Embryonic facial prominence (tissue), 1 donor: ENCODE measurements around the gene MAD1L1.
A peak's percentile ranks its signal among the peaks of the same experiment; 100 is the strongest.

Experiments
- DNase-seq: peaks from one replicate; pipeline ENCODE4 v3.0.0-alpha.2; 2016; ENCODE audit errors: extremely low spot score

Gene MAD1L1

DNA sequence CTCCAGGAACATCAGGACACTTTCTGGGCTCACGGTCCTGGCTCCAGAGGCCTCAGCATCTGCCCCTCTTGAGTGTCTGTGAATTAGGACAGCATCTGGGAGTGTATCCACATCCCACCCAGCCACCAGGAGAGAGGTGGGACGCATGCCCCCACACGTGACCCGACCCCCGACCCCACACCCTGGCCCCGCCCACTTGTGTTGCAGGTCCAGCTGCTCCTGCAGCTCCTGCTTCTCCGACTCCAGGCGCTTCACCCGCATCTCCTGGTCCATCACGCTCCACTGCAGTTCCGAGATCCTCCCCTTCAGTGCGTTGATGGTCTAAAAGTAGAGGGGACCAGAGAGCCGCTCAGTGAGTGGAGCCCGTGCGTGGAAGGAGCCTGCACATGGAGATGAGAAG is 13.6 kb downstream of the MAD1L1 start:
- DNase-seq = no peak

DNA sequence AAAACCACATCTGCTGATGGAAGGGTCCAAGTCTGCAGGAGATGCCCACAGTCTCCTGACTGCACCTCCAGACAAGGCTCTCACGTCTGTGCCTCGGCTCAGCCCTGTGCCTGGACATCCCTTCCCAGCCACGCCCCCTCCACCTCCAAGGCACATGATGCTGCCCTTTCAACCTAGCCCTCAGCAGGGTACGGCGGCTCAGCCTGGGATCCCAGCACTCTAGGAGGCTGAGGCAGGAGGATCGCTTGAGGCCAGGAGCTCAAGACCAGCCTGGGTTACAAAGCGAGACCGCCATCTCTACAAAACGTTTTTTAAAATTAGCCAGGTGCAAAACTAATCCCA is 14.3 kb downstream of the MAD1L1 start:
- no peak for DNase-seq

DNA sequence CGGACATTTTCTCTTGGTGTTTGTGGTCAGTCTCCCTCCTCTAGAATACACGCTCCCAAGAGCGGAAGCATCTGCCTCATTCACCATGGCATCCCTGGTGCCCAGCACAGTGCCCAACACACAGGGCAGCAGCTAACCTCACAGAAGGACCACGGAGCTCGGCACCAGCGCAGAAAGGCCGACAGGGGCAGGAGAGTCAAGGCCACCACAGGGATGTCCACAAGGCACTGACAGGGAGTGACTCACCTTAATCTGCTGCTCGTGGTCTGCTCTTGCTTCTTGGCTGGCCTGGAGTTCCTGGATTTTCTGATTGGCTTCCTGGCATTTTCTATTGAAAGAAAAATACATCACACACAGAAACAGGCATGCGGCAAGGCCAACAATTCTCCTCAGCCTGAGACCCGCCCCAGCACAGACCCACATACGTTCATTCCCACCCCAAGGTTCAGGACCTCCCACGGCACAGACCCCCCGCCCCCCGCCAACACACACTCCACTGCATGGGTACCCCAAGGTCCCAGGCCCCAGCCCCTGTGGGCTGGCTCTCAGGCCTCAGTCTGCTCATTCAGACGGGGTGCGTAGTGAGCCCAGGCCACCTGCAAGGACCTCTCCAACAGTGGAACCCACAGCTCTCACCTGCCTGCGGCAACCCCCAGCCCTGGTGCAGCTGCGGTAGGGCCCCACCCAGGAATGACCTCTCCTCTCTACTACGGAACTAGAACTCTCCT is 14.9 kb downstream of the MAD1L1 start:
- DNase-seq = no peak

DNA sequence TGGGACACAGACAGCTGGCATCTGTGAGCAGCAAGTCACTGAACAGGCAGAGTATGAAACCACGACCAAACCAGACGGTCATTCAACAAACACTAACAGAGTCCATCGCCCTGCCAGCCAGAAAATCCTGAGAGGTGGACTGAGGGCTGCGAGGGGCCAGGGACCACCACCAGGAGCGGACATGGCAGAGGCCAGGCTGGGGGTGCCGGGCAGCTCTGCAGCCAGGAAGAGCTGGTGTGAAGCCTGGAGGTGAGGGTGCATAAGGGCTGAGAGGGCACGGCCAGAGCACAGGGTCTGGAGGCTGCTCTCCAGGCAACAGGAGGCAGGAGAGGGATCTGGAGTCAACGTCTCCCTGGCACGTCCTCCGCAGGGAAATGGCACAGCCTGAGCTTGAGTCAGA is 15.5 kb downstream of the MAD1L1 start:
- no peak for DNase-seq

DNA sequence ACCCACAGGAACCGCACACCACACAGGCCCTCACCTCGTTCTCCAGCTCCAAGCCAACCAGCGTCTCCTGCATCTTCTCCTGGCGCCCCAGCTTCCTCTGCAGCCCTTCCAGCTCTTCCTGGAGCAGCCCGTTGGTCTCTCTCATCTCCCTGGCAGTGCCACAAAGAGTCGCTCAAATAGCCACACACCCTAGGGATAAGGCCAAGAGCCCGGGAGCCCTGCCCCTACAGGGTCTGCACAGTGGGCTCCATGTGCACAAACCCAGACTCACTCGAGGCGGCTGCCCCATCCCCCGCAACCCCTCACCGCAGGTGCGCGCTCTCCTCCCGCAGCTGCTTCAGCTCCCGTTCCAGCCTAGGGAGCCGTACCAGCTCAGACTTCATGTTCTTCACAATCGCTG is 16.9 kb downstream of the MAD1L1 start:
- DNase-seq = no peak

DNA sequence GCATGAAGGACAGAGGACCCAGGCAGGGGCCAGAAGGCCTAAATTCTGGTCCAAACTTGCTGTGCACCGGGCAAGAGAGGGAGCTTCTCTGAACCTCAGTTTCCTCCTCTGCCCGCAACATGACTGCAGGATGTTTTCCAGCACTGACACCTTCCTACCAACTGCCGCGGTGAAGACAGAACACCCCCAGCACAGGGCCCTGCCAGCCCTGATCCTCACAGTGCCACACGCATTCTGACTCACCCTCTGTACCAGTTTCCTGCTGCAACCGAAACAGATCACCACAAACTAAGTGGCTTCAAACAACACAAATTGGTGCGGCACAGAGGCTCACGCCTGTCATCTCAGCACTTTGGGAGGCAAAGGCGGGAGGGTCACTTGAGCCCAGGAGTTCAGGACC is 18.1 kb downstream of the MAD1L1 start:
- no peak for DNase-seq

DNA sequence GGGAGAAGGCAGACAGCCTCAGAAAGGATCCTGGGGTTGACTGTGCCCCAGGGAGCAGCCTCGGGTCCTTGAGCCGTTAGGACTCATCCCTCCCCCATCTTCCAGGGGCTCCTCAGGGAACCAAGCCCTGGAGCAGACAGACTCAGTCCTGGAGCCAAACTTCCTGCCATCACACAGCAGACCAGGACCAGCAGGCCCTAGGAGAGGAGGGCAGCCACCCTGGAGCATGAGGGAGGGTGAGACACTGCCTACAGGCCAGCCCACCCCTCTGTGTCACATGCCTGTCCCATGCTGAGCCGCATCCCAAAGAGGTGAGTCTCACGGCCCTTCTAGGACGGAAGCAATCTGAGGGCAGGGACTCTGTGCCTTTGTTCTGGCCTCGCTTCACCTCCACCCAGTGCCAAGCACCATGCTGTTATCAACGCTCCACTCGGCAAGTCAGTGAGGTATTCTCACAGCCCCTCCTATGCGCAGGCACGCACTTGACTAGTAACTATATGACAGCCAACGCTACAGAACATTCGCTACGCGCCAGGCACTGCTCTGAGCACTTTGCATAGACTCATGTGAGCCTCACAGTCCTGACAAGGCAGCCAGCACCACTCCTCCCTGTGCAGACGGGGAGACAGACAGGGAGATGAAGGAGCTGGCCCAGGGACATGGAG is 19.1 kb downstream of the MAD1L1 start:
- no peak for DNase-seq

DNA sequence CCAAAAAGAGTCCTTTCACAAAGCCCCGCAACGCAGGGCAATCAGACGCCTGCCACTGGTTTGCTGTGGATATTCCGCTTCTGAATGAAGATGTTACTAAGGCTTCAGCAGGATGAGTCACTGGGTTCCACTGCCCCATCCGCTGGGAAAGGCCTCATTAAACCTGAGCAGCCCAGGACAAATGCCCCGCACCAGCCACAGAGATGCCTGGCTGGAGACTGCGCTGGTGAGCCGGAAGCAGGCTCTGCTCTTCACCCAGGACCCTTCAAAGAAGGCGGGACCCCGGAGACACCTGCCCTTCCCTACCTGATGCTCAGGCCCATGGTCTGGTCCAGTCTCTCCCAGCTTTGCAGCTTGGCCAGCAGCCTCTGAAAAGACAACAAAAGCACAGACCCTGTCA is 19.8 kb downstream of the MAD1L1 start:
- DNase-seq = no peak

DNA sequence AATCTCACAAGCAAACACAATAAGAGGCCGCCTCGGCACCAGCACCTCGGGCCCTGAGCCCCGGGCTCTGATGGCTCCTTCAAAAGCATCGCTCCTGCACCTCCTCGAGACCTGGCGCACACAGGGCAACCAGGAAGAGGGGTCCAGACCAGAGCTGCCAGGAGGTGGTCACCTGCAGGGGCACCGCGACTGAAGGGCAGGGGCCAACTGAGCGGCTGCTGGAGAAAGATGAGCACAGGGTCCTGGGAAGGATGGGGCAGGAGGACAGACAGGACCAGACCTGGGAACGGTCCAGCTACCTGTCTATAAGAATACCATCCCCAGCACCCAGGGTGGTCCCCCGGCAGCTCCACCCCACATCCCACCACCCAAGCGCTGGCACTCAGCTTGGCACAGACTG is 20.8 kb downstream of the MAD1L1 start:
- DNase-seq = no peak

DNA sequence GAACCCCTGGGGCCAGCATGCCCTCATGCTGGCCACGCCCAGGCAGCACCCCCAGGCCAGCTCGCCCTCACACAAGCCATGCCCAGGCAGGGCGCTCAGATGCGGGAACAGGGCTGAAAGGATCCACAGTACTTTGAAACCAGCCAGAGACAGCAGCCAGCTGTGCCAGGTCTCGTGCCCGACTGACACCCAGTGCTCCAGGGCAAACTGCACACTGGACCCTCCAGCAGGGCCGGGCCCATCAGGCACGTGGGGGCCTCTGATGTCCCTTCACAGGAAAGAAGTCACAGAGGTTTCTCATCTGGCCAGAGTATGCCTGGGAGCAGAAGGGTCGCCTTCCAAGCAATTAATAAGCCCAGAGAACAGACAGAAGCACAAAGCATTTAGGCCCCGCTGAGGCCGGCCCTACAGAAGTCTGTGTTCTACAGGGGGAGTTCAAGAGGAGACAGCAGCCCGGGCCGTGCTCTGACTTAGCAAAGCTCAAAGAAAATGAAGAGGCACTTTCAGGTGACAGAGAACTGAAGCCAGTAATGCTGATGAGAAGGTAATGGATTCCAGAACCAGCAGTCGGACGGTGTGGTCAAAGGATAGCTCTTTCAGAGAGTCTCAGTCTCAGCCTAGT is 21.4 kb downstream of the MAD1L1 start:
- DNase-seq = no peak

DNA sequence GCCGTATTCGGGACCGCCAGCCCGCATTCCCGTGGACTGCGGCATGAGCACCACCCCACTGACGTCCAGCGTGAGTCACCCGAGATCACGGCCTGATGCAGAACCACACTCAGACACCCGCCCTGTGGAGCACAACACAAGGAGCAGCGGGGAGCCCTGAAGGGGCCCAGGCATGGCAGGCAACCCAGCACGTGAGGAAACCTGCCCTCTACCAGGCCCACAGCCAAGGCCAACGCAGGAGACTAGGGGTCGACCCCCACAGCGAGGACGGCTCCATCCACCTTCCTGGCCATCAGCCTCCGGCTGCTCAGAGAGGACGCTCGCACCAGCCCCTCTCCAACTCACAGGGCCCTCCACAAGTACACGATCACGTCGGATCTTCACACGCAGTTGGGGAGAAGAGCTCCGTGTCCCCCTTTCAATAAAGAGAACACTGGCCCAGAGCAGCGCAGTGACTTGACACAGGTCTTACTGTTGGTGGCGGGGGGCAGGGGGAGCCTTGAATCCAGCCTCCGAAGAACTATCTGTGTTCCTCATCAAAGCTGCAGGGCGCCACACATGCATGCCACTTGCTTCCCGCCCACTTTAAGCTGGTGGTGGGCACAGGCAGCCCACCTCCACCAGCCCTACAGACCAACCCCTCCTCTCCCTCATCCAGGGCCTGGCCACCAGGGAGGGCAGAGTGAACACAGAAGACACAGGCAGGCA is 22.0 kb downstream of the MAD1L1 start:
- DNase-seq = no peak

DNA sequence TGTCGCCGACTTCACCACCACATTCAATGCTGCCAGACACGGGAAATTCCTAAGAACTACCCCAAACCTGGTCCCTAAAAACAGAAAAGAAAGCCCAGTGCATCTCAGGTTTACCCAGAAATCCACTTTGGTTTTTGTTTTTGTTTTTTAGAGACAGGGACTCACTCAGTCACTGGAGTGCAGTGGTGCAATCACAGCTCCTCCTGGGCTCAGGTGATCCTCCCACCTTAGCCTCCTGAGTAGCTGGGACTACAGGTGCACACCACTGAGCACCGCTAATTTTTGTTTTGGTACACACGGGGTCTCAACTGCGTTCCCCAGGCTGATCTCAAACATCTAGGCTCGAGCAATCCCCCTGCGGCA is 22.8 kb downstream of the MAD1L1 start:
- no peak for DNase-seq

DNA sequence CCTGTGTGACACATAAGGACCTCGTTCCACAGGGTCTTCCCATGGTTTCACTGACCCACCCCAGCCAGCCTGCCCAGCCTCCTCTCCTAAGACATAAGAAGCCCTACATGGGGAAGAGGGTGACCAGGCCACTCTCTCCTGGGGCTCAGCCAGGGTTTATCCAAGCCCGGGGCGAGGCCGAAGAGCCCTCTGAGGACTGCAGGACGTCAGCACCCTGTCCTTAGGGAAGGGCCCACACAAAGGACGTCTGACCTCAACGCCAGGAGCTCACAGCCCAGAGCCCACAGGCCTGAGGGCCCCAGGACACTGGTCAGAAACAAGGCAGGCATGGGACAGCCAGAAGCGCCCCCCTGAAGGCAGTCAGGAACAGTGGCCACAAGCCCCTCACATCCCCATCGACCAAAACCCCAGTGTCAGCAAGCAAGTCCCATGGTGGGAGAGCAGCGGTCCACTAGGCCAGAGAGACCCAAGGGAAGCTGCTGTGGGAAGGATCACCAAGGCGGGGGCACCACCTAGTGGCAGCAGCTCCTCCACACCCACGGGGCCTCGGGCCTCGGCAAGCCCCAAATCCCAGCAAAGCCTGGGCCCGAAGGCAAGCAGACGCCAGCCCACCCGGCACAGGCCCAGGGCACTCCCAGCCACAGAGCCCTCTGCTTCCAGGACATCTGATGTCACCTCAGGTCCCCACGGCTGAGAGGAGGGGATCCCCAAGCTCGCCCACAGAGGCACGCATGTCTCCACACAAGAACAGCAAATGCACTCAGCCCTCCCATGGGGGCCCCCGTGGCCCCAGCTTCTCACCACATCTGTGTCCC is 23.4 kb downstream of the MAD1L1 start:
- peak; percentile 30 for DNase-seq

DNA sequence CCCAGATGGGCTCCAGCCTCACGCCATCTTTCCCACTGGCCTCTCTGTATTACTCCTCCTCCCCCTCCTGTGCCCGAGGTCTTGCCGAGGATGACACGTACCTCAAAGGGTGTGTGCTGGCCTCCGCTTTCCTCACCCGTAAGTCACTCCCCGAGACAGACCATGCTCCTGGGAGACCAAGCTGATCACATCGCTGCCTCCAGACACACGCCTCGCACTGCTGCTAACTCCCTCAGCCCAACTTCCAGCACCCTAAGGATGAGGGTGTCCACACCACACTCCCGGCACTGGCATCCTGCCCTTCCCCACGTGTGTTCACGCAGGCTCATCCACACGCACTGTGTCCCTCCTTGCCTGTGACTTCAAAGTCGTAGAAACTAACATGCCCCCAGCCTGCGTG is 24.0 kb downstream of the MAD1L1 start:
- no peak for DNase-seq

DNA sequence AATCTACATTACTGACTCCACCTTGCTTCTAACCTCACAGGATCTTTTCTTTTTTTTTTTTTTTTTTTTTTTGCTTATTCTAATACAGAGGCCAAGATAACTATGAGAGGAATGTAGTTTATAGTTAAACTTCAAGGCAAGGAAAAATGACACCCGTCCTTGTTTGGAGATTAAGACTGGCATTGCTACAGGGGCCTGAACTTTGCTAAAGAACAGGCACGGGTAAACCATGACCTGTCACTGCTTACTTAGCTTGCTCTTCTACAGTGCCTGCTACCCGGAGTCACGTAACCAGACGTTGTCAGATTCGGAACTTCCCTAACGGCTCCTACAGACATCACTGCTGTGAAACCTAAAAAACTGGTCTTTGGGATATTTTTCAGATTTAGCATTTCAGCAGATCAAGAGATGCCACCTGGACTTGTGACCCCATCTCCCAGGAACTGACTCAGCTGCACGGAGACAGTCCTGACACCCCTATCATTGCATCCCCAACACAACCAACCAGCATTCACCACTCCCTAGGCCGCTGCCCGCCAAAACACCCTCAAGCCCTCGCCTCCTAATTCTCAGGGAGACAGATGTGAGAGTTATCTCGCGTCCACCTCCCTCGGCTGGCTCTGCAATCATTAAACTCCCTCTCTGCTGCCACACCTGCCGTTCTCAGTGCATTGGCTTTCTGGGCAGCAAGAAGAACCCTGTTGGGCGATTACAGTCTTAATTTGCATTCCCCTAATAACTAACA is 27.5 kb downstream of the MAD1L1 start:
- DNase-seq = no peak

DNA sequence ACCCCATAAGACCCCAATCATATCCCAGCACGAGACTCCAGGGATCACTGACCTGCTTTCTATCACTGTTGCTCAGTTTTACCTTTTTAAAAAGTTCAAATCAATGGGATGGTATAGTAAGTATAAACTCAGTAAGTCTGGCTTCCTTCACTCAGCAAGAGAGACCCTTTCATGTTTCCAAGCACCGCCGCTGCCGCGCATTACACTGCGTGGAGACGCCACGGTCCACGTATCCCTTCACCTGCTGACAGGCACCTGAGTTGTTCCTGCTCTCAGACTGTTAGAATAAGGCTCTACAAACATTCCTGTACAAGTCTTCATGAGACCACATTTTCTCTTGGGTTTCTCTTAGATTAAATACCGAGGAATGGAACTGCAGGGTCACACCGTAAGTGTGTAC is 28.3 kb downstream of the MAD1L1 start:
- no peak for DNase-seq

DNA sequence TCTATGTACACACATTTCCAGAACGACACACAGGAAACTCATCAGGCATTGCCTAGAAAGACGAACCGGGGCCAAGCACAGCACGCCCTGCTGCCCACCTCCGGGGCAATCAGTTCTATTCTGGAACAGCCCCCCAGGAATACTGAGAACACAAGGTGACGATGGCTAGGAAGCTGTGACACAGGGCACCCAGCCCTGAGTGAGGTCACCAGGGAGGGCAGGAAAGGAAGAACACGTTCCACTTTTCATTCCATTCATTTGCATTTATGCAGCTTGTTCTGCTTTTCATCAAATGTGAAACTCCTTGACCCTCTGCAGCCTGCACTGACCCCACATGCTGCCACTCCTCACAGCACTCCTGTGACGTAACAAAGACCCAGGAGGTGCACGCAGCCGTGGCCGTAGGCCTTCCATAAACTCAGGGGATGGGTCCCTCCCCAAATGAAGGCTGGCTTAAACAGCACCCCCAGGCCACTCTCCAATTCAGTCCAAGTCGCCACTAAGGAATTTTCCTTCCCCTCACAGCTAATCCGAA is 28.9 kb downstream of the MAD1L1 start:
- DNase-seq = no peak

DNA sequence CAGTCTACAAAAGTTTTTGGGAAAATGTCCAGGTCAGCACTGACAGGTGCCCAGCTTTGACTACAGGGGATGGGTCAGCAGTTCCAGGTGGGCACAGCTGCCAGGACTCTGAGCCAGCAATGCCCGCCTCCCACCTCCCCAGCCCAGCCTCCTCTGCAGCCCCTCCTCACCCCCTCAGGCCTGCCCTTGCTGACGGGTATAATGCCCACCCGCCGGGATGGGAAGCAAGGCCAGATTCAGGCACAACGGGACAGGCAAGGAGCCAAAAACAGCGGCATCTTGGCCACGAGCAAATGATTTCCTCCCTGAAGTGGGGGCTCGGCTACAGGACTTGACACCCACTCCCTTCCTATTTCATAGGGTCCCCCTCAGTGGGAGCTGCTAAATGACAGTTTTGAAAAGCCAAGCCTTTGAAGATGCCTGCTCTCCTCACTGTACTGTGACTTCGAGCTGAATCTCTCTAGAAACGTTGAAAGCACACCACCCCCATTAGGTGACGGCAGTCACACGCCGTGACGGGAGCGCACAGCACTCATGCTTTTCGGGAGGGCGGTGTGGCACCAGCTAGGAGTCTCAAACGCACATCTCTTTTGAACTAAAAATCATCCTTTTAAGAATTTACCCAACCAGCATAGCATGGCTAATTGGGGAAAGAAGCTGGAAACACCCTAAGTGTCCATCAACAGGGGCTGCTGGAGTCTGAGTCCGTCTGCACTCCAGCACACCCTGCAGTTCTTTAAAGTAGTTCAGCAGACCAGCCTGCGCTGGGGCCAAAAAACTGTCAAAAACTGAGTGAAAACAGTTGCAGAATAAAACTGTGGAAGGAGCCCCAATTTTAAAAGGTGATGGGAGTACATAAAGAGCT is 29.6 kb downstream of the MAD1L1 start:
- no peak for DNase-seq

DNA sequence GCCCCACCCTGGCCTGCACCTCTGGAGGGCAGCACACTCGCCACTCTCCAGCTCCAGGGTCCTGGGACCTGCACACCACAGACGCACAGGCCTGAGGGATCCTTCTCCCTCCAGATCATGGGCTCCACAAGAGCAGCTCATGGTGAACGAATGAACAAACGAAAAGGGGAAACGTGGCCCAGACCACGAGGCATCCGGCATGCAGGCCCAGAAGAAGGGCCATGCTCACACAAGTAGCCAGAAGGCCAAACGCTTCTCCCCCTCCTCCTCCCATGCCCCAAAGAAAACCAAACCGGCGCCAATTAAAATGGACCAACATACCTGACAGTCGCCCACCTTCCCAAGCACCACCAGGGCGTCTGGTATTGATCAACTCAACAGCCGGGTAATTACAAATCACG is 30.4 kb downstream of the MAD1L1 start:
- no peak for DNase-seq
